HG03135 (cell line): ENCODE data around the gene DHRS3.

ENCODE experiments used
- ATAC-seq: cut with Tn5 transposase; IDR thresholded peaks from one replicate; pipeline ENCODE4 v1.9.1; 2021; ENCODE audit warnings: mild to moderate bottlenecking, moderate library complexity; ENCODE audit not compliant: unreplicated experiment

The DHRS3 gene

DNA sequence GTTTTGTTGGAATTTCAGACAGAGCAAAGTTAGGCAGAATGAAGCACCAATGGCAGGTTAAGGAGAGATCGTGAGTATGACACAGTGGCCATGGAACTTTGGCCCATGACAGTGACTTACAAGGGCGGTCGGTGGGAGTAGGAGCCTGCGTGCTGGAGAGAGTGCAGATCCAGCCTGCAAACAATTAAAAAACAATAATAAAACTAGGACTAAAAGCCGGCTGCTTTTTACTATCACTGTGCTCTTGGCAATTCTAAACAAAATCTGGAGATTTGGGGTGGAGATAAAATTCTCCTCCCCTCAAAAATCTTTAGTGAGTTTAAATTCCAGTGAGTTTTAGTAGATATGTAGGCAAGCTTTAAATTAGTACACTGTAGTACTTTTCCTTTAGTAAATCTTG, 96.9 kb downstream of the DHRS3 start:
- no peak for ATAC-seq

DNA sequence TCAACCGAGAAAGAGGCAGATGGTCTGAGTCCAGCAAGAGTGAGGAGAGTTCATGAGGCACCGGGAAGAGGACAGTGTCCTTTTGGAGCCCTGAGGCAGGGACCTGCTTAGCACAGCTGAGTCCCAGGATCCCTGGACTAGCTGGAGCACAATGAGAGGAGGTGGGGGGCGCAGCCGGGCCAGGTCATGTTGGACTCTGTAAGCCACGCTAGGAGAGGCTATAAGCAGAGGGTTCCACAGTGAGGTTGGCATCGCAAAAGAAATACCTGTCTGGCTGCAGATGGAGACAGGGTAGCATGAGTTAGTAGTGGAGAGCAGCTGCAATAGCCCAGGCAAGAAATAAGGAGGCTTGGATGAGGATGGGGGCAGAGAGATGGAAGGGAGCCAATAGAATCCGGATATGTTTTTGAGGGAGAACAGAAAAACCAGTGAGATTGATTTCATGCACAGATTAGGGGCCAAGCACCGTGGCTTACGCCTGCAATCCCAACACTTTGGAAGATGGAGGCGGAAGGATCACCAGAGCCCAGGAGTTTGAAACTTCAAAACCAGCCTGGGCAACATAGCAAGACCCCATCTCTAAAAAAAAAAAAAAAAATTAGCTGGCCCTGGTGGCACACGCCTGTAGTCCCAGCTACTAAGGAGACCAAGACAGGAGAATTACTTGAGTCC, 98.2 kb downstream of the DHRS3 start:
- ATAC-seq, result no peak

DNA sequence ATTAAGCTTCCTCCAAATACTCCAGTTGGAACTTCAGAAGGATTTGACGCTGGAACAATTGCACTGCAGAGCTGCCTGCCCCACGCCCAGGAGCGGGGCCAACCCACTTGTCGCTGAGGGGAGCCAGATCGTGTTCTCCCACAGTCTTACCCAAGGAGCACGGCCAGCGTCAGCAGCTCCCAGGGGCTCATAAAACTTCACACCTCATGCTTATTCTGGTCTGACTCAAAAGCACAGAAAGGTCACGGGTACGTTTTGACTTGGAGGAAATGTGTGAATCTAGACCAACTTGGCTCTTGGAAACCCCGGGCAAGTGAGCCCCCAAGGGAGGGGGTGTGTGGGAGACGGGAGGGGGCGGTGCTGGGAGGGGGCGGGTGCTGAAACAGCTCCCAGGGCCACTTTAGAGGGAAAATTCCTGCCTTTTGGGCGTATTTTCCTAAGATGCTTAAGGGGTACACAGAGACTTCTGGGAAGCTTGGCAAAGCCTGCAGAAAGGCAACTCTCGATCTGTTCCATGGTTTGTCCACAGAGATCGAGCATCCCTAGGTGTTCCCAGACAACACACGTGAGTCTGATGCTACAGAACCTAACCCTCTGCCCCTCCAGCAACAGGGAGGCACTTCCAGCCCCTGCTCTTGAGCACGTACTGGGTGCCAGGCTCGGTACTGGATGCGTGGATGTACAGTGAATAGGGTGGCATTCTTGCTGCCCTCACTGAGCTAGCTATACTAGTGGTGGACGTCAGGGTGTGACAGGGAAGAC, 98.9 kb downstream of the DHRS3 start:
- no peak for ATAC-seq
